GM23338 (cell line): ENCODE results near the gene SCN3A. TPM values are rescaled to one million over a fixed set of nuclear protein-coding genes. Genes with fewer than 3 reads are reported as not detected.

Experiments used
- ATAC-seq: fragments of 200-7000 bp; cut with Tn5 transposase; 3 replicates; pipeline ENCODE4 v1.9.1; 2020
- DNase-seq: peaks from one replicate; pipeline ENCODE4 v3.0.0-alpha.2; 2015; ENCODE audit warnings: low spot score
- H2AFZ ChIP-seq: fragments of 200-600 bp; sonication (generic); 2 replicates; pipeline ENCODE4 v1.8.0; 2016; ENCODE audit warnings: antibody characterized with exemption, mild to moderate bottlenecking, moderate library complexity
- H3F3A ChIP-seq: fragments of 200-600 bp; sonication (generic); replicated peaks from 2 replicates; pipeline ENCODE4 v1.8.0; 2017; ENCODE audit warnings: antibody characterized with exemption, mixed run types, low read depth
- H3K27ac ChIP-seq: fragments of 200-600 bp; sonication (generic); 2 replicates; pipeline ENCODE4 v1.6.1; 2016; ENCODE audit warnings: low read depth
- H3K27me3 ChIP-seq: fragments of 200-600 bp; sonication (generic); 2 replicates; pipeline ENCODE4 v1.8.0; 2016; ENCODE audit warnings: mild to moderate bottlenecking, mixed run types, moderate library complexity; ENCODE audit not compliant: insufficient read depth
- H3K36me3 ChIP-seq: fragments of 200-600 bp; sonication (generic); 2 replicates; pipeline ENCODE4 v1.8.0; 2016; ENCODE audit warnings: mild to moderate bottlenecking; ENCODE audit not compliant: insufficient read depth
- H3K4me1 ChIP-seq: fragments of 200-600 bp; sonication (generic); 2 replicates; pipeline ENCODE4 v1.8.0; 2016; ENCODE audit warnings: mild to moderate bottlenecking, moderate library complexity; ENCODE audit not compliant: insufficient read depth
- H3K4me2 ChIP-seq: fragments of 200-600 bp; sonication (generic); 2 replicates; pipeline ENCODE4 v1.7.1; 2017; ENCODE audit warnings: mixed run types
- H3K4me3 ChIP-seq: fragments of 200-600 bp; sonication (generic); 2 replicates; pipeline ENCODE4 v1.6.1; 2016; ENCODE audit warnings: mixed run types
- H3K79me2 ChIP-seq: fragments of 200-600 bp; sonication (generic); replicated peaks from 2 replicates; pipeline ENCODE4 v1.8.0; 2017; ENCODE audit warnings: mild to moderate bottlenecking; ENCODE audit not compliant: insufficient read depth
- H3K9me2 ChIP-seq: fragments of 200-600 bp; sonication (generic); 2 replicates; pipeline ENCODE4 v1.8.0; 2017; ENCODE audit not compliant: insufficient read depth
- H4K20me1 ChIP-seq: fragments of 200-600 bp; sonication (generic); replicated peaks from 2 replicates; pipeline ENCODE4 v1.8.0; 2017; ENCODE audit warnings: mild to moderate bottlenecking; ENCODE audit not compliant: insufficient read depth
- H3K27ac Mint-ChIP-seq: 2 replicates; pipeline ENCODE4 v1.8.0; 2020; ENCODE audit warnings: inconsistent platforms, mild to moderate bottlenecking, moderate library complexity, mixed read lengths
- H3K27me3 Mint-ChIP-seq: 3 replicates; pipeline ENCODE4 v1.8.0; 2022; ENCODE audit warnings: low read depth, mild to moderate bottlenecking, moderate library complexity, mixed read lengths, inconsistent platforms; ENCODE audit not compliant: insufficient read depth, poor library complexity
- H3K36me3 Mint-ChIP-seq: 3 replicates; pipeline ENCODE4 v1.8.0; 2021; ENCODE audit warnings: low read depth, mild to moderate bottlenecking, inconsistent platforms, moderate library complexity, mixed read lengths
- H3K4me1 Mint-ChIP-seq: 3 replicates; pipeline ENCODE4 v1.8.0; 2020; ENCODE audit warnings: mild to moderate bottlenecking, inconsistent platforms, mixed read lengths
- H3K4me3 Mint-ChIP-seq: 3 replicates; pipeline ENCODE4 v1.8.0; 2021; ENCODE audit warnings: moderate library complexity, mild to moderate bottlenecking, inconsistent platforms, mixed read lengths
- H3K9me3 Mint-ChIP-seq: 3 replicates; pipeline ENCODE4 v1.8.0; 2020; ENCODE audit warnings: moderate library complexity, mild to moderate bottlenecking, inconsistent platforms, mixed read lengths
- CREB1 ChIP-seq: fragments of 250-450 bp; sonication (Bioruptor Pico); IDR thresholded peaks from 2 replicates; pipeline ENCODE4 v1.5.0; 2020; ENCODE audit warnings: low read depth, mild to moderate bottlenecking, moderate library complexity
- CTCF ChIP-seq, 2 experiments: fragments of 200-600 bp in 1 of 2; sonication (generic) in 1 of 2; conservative IDR thresholded peaks; 2 replicates each; pipeline versions ENCODE4 v1.5.1 to v1.6.1; 2016 to 2017; ENCODE audit warnings: antibody characterized with exemption in 2 of 2, low read depth in 2 of 2, mild to moderate bottlenecking in 2 of 2, moderate library complexity in 1 of 2
- ETS1 ChIP-seq: IDR thresholded peaks from 2 replicates; pipeline ENCODE4 v1.6.1; 2016; ENCODE audit warnings: antibody characterized with exemption
- EZH2 ChIP-seq: fragments of 200-600 bp; sonication (generic); IDR thresholded peaks from one replicate; pipeline ENCODE4 v1.8.0; 2017; ENCODE audit warnings: antibody characterized with exemption, mild to moderate bottlenecking, low read depth; ENCODE audit not compliant: unreplicated experiment
- EZH2phosphoT487 ChIP-seq: fragments of 200-600 bp; sonication (generic); IDR thresholded peaks from one replicate; pipeline ENCODE4 v1.8.1; 2018; ENCODE audit warnings: antibody characterized with exemption; ENCODE audit not compliant: unreplicated experiment
- JUNB ChIP-seq: IDR thresholded peaks from one replicate; pipeline ENCODE4 v1.6.1; 2016; ENCODE audit warnings: antibody characterized with exemption; ENCODE audit not compliant: unreplicated experiment
- NANOG ChIP-seq: IDR thresholded peaks from 2 replicates; pipeline ENCODE4 v1.6.1; 2016; ENCODE audit warnings: antibody characterized with exemption, borderline replicate concordance
- POLR2AphosphoS5 ChIP-seq: IDR thresholded peaks from 2 replicates; pipeline ENCODE4 v1.6.1; 2016; ENCODE audit warnings: antibody characterized with exemption, low read depth
- REST ChIP-seq: IDR thresholded peaks from one replicate; pipeline ENCODE4 v1.6.1; 2018; ENCODE audit warnings: antibody characterized with exemption; ENCODE audit not compliant: unreplicated experiment
- STAT1 ChIP-seq: IDR thresholded peaks from one replicate; pipeline ENCODE4 v1.6.1; 2016; ENCODE audit warnings: antibody characterized with exemption; ENCODE audit not compliant: unreplicated experiment
- ZNF114 ChIP-seq: fragments of 250-450 bp; sonication (Bioruptor Pico); IDR thresholded peaks from 2 replicates; pipeline ENCODE4 v1.5.0; 2020; ENCODE audit warnings: mild to moderate bottlenecking, moderate library complexity
- ZNF331 ChIP-seq: fragments of 250-450 bp; sonication (Bioruptor Pico); IDR thresholded peaks from 2 replicates; pipeline ENCODE4 v1.5.0; 2020; ENCODE audit warnings: low read depth, mild to moderate bottlenecking, moderate library complexity
- ZNF462 ChIP-seq: fragments of 250-450 bp; sonication (Bioruptor Pico); IDR thresholded peaks from 2 replicates; pipeline ENCODE4 v1.5.0; 2020; ENCODE audit warnings: mild to moderate bottlenecking, moderate library complexity
- polyA plus RNA-seq: library from polyadenylated mRNA; unstranded; fragments of >200 nt; fragmentation: Nextera tagmentation; extraction: Ambion mirVana; gene quantifications from 2 replicates; pipeline ENCODE4 v1.2.1, GENCODE V29; 2016
- total RNA-seq: library from RNA; depleted of rRNA; stranded (reverse); fragments of >200 nt; shearing (Covaris generic); gene quantifications from 2 replicates; pipeline ENCODE4 v1.2.3, GENCODE V29; 2014

SCN3A gene
- total and polyA plus RNA-seq, 2 experiments from 2014 or later: 0.66 TPM; not detected in 1

- no peaks in the 10 kb centered on the region for H3K9me3 Mint-ChIP-seq
- H3K36me3 Mint-ChIP-seq: no peaks in the 10 kb centered on the region
These were observed 44.4 kb upstream of the SCN3A start for GRCh38 chr2:165248238-165248637.

More at GRCh38 chr2:165248238-165248637, 44.4 kb upstream of the SCN3A start:
- no peak for TF ChIP-seq EZH2
- TF ChIP-seq CTCF (conservative IDR thresholded peaks at IDR 0.05; ENCODE audit: low read depth in 2 of 2): no peak
- TF ChIP-seq REST: no peak
- TF ChIP-seq ZNF114 (CRISPR knock-in tag): no peak
- no peak for TF ChIP-seq STAT1
- no peak for TF ChIP-seq ZNF331 (CRISPR knock-in tag)
- TF ChIP-seq JUNB: no peak
- no peak for TF ChIP-seq NANOG
- no peak for TF ChIP-seq ETS1
- no peak for TF ChIP-seq ZNF462 (CRISPR knock-in tag)
- no peak for TF ChIP-seq POLR2AphosphoS5
- TF ChIP-seq CREB1: no peak
- TF ChIP-seq EZH2phosphoT487: no peak
- Histone ChIP-seq H3K4me1 (no peaks in the 10 kb centered on the region), H4K20me1 (no peaks in the 10 kb centered on the region), H3K4me3 (no peak overlapping the region), H2AFZ (no peak overlapping the region; the same call in 1 of the 2 replicates), H3K4me2 (no peak overlapping the region), H3K79me2 (no peaks in the 10 kb centered on the region), H3K36me3 (no peaks in the 10 kb centered on the region), H3F3A (no peaks in the 10 kb centered on the region), H3K27ac (no peak overlapping the region), H3K27me3 (no peaks in the 10 kb centered on the region), H3K9me2 (no peaks in the 10 kb centered on the region)
- H3K27ac Mint-ChIP-seq: no peak overlapping the region
- no peak for ATAC-seq
- peaks cover 4% of the 10 kb centered on the region; the same call in 1 of the 3 replicates for H3K4me1 Mint-ChIP-seq
- H3K4me3 Mint-ChIP-seq: no peak overlapping the region
- H3K27me3 Mint-ChIP-seq: no peaks in the 10 kb centered on the region
- no peak for DNase-seq
